Thymus (tissue), 11 donors: ENCODE data around the gene KRT86. TPM values are rescaled to one million over a fixed set of nuclear protein-coding genes. Genes with fewer than 3 reads are reported as not detected.

ENCODE experiments used
- DNase-seq, 9 donors: peaks; one replicate each; pipeline ENCODE4 v3.0.0-alpha.2; 2013; ENCODE audit warnings: low spot score in 9 of 9, low read depth in 6 of 9, missing footprints in 1 of 9
- H3K27ac ChIP-seq, 2 donors: one replicate each; pipeline ENCODE4 v1.5.1; 2013; ENCODE audit warnings: control low read depth in 1 of 2, low read depth in 1 of 2, low read length in 1 of 2, mild to moderate bottlenecking in 1 of 2, moderate library complexity in 1 of 2
- H3K27me3 ChIP-seq, 2 donors: one replicate each; pipeline ENCODE4 v1.5.1; 2013; ENCODE audit warnings: low read length in 1 of 2; ENCODE audit not compliant: control insufficient read depth in 2 of 2, insufficient read depth in 1 of 2
- H3K36me3 ChIP-seq, 2 donors: one replicate each; pipeline ENCODE4 v1.5.1; 2013; ENCODE audit warnings: low read length in 1 of 2, mild to moderate bottlenecking in 1 of 2, moderate library complexity in 1 of 2; ENCODE audit not compliant: control insufficient read depth in 2 of 2, insufficient read depth in 2 of 2
- H3K4me1 ChIP-seq, 2 donors: one replicate each; pipeline ENCODE4 v1.5.1; 2013; ENCODE audit warnings: low read length in 2 of 2; ENCODE audit not compliant: control insufficient read depth in 2 of 2, insufficient read depth in 2 of 2
- H3K4me3 ChIP-seq, 2 donors: one replicate each; pipeline ENCODE4 v1.5.1; 2013; ENCODE audit warnings: low read length in 2 of 2, control low read depth in 1 of 2, mild to moderate bottlenecking in 1 of 2
- H3K9me3 ChIP-seq, 2 donors: one replicate each; pipeline ENCODE4 v1.5.1; 2013; ENCODE audit warnings: low read length in 1 of 2, mild to moderate bottlenecking in 1 of 2; ENCODE audit not compliant: control insufficient read depth in 2 of 2, insufficient read depth in 1 of 2
- WGBS: extraction: QIAGEN DNeasy Blood & Tissue Kit; methylation state at CpG from one replicate; pipeline ENCODE4 v1.1.7; 2013; 5-methylcytosine and 5-hydroxymethylcytosine counted together
- polyA plus RNA-seq: library from polyadenylated mRNA; stranded (reverse); fragments of 200-250 nt; gene quantifications from one replicate; pipeline ENCODE4 v1.2.3, GENCODE V29; 2013
- total RNA-seq: library from RNA; stranded (reverse); fragments of 120-200 nt; gene quantifications from one replicate; pipeline ENCODE4 v1.2.4, GENCODE V29; 2013
- donor health status: healthy.

KRT86 gene
- total and polyA plus RNA-seq, 2 donors = 0.42 to 1.4 TPM

DNA sequence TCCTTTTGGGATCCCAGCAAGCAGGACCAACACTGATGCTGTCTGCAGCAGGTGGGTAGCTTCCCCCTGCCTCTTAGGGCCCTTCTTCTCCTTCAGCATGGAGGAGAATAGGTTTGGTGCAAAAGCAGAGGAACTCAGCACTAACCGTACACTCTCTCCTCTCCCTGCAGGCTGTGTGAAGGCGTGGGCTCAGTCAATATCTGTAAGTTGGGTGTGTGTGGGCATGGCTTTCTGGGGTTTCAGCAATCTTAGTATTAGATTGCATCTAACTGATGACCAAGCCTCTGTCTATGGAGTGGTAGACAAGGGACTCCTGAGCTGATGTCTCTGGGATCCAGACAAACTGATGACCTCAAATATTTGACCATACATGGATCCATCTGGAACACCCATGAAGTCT lies 78.5 kb downstream of the KRT86 start:
- Histone ChIP-seq H3K27me3 (peaks cover 0 to 13% of the 10 kb centered on the region in 2 donors), H3K4me1 (peaks cover 0 to 6% of the 10 kb centered on the region in 2 donors), H3K27ac (no peak overlapping the region), H3K4me3 (no peak overlapping the region), H3K36me3 (no peaks in the 10 kb centered on the region), H3K9me3 (no peaks in the 10 kb centered on the region)
- WGBS = 97% methylated on average over 2 of the region's 2 CpGs
- no peak for DNase-seq

DNA sequence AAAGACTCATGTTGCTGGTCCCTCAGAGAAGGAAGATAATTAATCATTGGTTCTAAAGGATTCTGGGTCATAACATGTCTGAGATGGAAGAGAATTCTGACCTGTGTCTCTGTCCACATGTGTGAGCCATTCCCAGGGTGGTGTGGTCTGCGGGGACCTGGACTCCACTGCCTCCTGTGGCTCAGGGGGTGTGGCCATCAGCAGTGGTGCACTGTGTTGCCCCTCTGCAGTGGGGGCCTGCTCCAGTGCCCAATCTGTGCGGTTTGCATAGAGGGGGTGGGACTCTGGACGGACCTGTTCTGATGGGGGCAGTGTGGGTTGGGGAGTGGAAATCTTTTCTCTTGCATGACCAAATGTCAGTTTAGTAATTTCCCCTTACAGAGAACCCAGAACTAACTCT lies 79.3 kb downstream of the KRT86 start:
- Histone ChIP-seq H3K27me3 (peaks cover 0 to 9% of the 10 kb centered on the region in 2 donors), H3K27ac (no peak overlapping the region), H3K36me3 (no peaks in the 10 kb centered on the region), H3K9me3 (no peaks in the 10 kb centered on the region), H3K4me3 (no peak overlapping the region), H3K4me1 (peaks cover 0 to 13% of the 10 kb centered on the region in 2 donors)
- 78% methylated on average over 3 of the region's 3 CpGs for WGBS
- DNase-seq = no peak

DNA sequence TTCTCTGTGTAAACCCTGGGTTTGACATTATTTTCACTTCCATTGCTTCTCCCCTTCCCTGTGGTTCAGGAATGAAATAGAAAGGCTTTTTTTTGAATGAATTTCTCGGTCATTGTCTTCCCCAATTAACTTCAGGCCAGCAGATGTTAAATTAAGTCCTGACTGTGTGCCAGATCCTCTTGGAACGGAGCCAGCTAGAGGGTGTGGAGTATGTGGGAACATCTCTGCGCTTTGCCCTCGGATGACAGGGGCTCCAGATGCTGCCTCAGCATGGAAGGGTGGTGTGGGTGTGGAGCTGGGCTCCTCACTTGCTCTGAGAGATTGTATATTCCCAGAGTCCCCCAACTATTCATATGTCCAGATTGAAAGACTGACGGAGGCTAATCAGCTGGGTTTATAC lies 79.8 kb downstream of the KRT86 start:
- DNase-seq = no peak
- Histone ChIP-seq H3K4me1 (peaks cover 0 to 17% of the 10 kb centered on the region in 2 donors), H3K27me3 (peaks cover 0 to 9% of the 10 kb centered on the region in 2 donors), H3K27ac (no peak overlapping the region), H3K36me3 (no peaks in the 10 kb centered on the region), H3K4me3 (no peak overlapping the region), H3K9me3 (no peaks in the 10 kb centered on the region)
- 71% methylated on average over 5 of the region's 5 CpGs for WGBS

DNA sequence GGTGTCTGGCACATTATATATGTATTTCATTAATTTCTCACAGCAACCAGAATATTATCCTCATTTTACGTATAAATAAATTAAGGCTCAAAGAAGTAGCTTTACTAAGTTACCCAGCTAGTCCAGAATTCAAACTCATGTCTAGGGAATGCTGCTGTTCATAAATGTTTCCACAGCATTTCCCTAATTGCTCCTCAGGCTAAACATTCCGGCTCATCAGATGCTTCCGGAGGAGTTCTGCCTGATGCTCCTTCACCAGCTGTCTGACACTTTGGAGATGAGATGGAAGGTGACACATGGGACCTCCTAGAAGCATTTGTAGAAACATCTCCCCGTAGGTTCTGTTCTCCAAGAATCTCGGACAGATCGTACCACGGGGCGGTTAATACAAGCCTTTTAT lies 80.7 kb downstream of the KRT86 start:
- WGBS = 98% methylated on average over 8 of the region's 8 CpGs
- peaks cover 0 to 26% of the 10 kb centered on the region in 2 donors for H3K4me1 ChIP-seq
- H3K4me3 ChIP-seq = no peak overlapping the region
- no peak for DNase-seq
- no peaks in the 10 kb centered on the region for H3K9me3 ChIP-seq
- no peaks in the 10 kb centered on the region for H3K36me3 ChIP-seq
- H3K27me3 ChIP-seq = peaks cover 0 to 5% of the 10 kb centered on the region in 2 donors
- no peak overlapping the region for H3K27ac ChIP-seq

DNA sequence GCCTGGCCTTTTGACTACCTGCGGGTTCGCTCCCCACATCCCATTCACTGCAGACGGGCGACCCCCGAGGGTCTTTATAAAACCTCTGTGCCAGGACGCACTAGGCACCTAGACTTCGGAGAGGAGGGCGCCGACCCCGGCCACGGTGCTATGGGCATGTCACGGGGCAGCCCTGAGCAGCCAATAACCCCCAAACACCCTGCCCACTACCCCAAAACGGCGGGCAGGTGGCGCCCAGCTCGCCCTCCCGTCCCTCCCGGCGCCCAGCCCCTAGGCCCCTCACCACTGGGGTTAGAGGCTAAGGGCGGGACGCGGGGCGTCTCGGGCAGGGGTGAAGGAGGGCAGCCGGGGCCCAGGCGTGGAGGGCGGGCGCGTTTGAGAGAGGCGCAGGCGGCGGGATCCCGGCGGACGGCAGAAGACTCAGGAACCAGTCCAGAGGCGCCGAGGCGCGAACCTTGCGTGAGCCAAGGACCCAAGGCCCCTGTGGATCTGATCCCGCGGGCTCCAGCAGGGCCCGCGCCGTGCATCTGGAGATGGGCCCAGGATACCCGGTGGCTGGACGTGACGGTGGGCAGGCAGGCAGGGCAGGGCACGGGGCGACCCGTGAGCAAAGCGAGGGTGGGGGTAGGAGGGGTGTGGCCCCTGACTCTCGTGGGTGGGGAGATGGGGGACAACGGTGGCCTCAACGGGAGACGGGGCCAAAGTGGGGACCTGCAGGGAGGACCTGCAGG lies 81.8 kb downstream of the KRT86 start:
- H3K4me3 ChIP-seq = no peak overlapping the region
- H3K27me3 ChIP-seq = peaks cover 0 to 2% of the 10 kb centered on the region in 2 donors
- no peak overlapping the region for H3K27ac ChIP-seq
- no peaks in the 10 kb centered on the region for H3K9me3 ChIP-seq
- WGBS = 96% methylated on average over 56 of the region's 56 CpGs
- peaks cover 0 to 26% of the 10 kb centered on the region in 2 donors for H3K4me1 ChIP-seq
- no peaks in the 10 kb centered on the region for H3K36me3 ChIP-seq
- no peak for DNase-seq

DNA sequence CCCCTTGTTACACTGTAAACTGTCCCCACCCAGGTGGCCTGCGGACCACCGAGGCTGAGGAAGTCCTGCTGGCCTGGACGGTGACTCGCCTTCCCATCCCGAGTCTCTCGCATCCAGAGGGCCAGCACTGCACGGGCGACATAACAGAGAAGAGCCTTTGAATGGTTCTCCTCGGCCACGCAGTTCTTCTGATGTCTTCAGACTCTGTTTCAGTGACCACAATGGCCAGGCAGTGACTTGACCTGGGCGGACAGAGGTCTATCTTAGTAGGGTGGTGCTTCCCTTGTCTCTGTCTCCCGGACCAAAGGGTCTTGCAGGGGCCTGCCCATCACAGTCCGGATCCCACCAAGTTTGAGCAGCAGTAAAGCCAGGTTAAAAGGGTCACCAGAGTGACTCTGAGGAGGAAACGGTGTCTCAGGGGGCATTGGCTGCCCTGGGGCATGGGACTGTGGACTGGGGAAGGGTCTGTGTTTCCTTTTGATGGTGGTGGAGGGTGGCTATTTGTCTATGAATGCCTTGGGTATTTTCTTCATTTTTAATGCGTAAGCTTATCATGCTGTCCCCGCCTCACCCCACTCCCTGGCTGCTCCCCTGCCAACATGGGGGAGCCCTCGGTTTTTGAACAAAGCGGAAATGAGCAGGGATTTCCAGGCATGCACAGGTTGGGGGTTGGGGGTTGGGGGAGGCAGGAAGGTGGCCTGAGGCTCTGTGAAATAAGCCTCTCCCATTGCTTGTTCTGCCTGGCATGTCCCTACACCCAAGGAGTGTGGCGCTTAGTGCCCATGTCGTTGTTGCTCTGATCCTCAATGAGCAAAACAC lies 82.5 kb downstream of the KRT86 start:
- H3K4me1 ChIP-seq = peaks cover 0 to 25% of the 10 kb centered on the region in 2 donors
- 95% methylated on average over 20 of the region's 20 CpGs for WGBS
- DNase-seq = no peak
- H3K27me3 ChIP-seq = peaks cover 0 to 2% of the 10 kb centered on the region in 2 donors
- no peak overlapping the region for H3K27ac ChIP-seq
- H3K4me3 ChIP-seq = no peak overlapping the region
- no peaks in the 10 kb centered on the region for H3K36me3 ChIP-seq
- no peaks in the 10 kb centered on the region for H3K9me3 ChIP-seq

Other genes with a start within 250 kb of the KRT86 start
- 10.4 TPM for gene NR4A1, start 223.2 kb upstream of the KRT86 start, total RNA-seq
- 106 TPM for gene NR4A1, start 223.2 kb upstream of the KRT86 start, polyA plus RNA-seq
- 43.3 TPM for gene ATG101, start 204.7 kb upstream of the KRT86 start, total RNA-seq
- gene ATG101, start 204.7 kb upstream of the KRT86 start, polyA plus RNA-seq = 36.7 TPM
- gene SMIM41, start 194.9 kb upstream of the KRT86 start, total RNA-seq = 0.42 TPM
- 0.14 TPM for gene SMIM41, start 194.9 kb upstream of the KRT86 start, polyA plus RNA-seq
- gene KRT80, start 82.6 kb upstream of the KRT86 start, total RNA-seq = 0.14 TPM
- gene KRT80, start 82.6 kb upstream of the KRT86 start, polyA plus RNA-seq = 4.8 TPM
- 2.8 TPM for gene KRT7, start 41.4 kb upstream of the KRT86 start, total RNA-seq
- 34.7 TPM for gene KRT7, start 41.4 kb upstream of the KRT86 start, polyA plus RNA-seq
- 0.19 TPM for gene KRT81, start 16.9 kb downstream of the KRT86 start, total RNA-seq
- 3.7 TPM for gene KRT81, start 16.9 kb downstream of the KRT86 start, polyA plus RNA-seq
- 0.33 TPM for gene KRT83, start 46.8 kb downstream of the KRT86 start, total RNA-seq
- 1.0 TPM for gene KRT83, start 46.8 kb downstream of the KRT86 start, polyA plus RNA-seq
- gene KRT85, start 92.8 kb downstream of the KRT86 start, total RNA-seq = 0.24 TPM
- 0.59 TPM for gene KRT85, start 92.8 kb downstream of the KRT86 start, polyA plus RNA-seq
- 0.94 TPM for gene KRT84, start 111.0 kb downstream of the KRT86 start, total RNA-seq
- 2.5 TPM for gene KRT84, start 111.0 kb downstream of the KRT86 start, polyA plus RNA-seq
- 0.05 TPM for gene KRT82, start 131.7 kb downstream of the KRT86 start, total RNA-seq
- gene KRT82, start 131.7 kb downstream of the KRT86 start, polyA plus RNA-seq = 0.34 TPM
- 0.14 TPM for gene KRT75, start 159.7 kb downstream of the KRT86 start, total RNA-seq
- 6.8 TPM for gene KRT75, start 159.7 kb downstream of the KRT86 start, polyA plus RNA-seq
- gene KRT6B, start 177.5 kb downstream of the KRT86 start, total RNA-seq = 0.61 TPM
- gene KRT6B, start 177.5 kb downstream of the KRT86 start, polyA plus RNA-seq = 30.7 TPM
- 0.28 TPM for gene KRT6C, start 199.2 kb downstream of the KRT86 start, total RNA-seq
- gene KRT6C, start 199.2 kb downstream of the KRT86 start, polyA plus RNA-seq = 23.5 TPM
- gene KRT6A, start 218.6 kb downstream of the KRT86 start, total RNA-seq = 14.4 TPM
- gene KRT6A, start 218.6 kb downstream of the KRT86 start, polyA plus RNA-seq = 671 TPM
- gene KRT5, start 245.7 kb downstream of the KRT86 start, total RNA-seq = 326 TPM
- gene KRT5, start 245.7 kb downstream of the KRT86 start, polyA plus RNA-seq = 1,023 TPM